ENCODE measurements around the gene UNC50.

The UNC50 gene

DNA sequence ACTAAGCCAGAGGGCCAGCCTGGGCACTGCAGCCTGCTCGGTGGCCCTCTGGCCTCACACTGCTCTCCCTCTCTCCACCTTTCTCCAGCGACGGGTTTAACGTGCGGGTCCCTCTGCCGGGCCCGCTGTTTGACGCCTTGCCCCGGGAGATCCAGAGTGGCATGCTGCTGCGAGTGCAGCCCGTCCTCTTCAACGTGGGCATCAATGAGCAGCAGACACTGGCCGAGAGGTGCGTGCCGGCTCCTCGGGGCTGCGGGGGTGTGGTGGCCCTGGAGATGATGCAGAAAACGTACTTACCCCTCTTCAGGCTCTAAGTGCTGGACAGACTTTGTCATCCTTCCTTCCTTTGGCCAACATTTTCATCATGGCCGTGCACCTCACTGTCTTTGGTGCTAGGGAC is 42.4 kb upstream of the UNC50 start:
- no peak overlapping the region for H2AFZ ChIP-seq (ENCODE audit: low read length)
- H3K36me3 ChIP-seq (ENCODE audit: insufficient read depth, low read length): no peaks in the 10 kb centered on the region; the same call in 1 of the 2 replicates
- H3K4me1 ChIP-seq (ENCODE audit: insufficient read depth, low read length, severe bottlenecking): peaks cover 20% of the 10 kb centered on the region
- H3F3A ChIP-seq (ENCODE audit: insufficient read depth, low read length): no peaks in the 10 kb centered on the region
- H3K4me2 ChIP-seq (ENCODE audit: low read length): no peak overlapping the region
- H3K27me3 ChIP-seq (ENCODE audit: insufficient read depth, low read length): no peaks in the 10 kb centered on the region
- no peak overlapping the region for H3K27ac ChIP-seq (ENCODE audit: low read depth, low read length, poor library complexity, severe bottlenecking)
- no peak overlapping the region for H3K9ac ChIP-seq (ENCODE audit: low read length)
- H3K4me3 ChIP-seq (ENCODE audit: low read depth, low read length, poor library complexity, severe bottlenecking): no peak overlapping the region
- no peaks in the 10 kb centered on the region for H3K9me2 ChIP-seq (ENCODE audit: low read depth, low read length)
- no peaks in the 10 kb centered on the region for H4K20me1 ChIP-seq (ENCODE audit: insufficient read depth, low read length)
- no peaks in the 10 kb centered on the region for H3K79me2 ChIP-seq (ENCODE audit: insufficient read depth, low read length)
- H3K9me3 ChIP-seq (ENCODE audit: low read length): no peaks in the 10 kb centered on the region
- TF ChIP-seq, protein P1, sequence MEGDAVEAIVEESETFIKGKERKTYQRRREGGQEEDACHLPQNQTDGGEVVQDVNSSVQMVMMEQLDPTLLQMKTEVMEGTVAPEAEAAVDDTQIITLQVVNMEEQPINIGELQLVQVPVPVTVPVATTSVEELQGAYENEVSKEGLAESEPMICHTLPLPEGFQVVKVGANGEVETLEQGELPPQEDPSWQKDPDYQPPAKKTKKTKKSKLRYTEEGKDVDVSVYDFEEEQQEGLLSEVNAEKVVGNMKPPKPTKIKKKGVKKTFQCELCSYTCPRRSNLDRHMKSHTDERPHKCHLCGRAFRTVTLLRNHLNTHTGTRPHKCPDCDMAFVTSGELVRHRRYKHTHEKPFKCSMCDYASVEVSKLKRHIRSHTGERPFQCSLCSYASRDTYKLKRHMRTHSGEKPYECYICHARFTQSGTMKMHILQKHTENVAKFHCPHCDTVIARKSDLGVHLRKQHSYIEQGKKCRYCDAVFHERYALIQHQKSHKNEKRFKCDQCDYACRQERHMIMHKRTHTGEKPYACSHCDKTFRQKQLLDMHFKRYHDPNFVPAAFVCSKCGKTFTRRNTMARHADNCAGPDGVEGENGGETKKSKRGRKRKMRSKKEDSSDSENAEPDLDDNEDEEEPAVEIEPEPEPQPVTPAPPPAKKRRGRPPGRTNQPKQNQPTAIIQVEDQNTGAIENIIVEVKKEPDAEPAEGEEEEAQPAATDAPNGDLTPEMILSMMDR (IDR thresholded peaks at IDR 0.05; ENCODE audit: low read length): no peak
- no peak for TF ChIP-seq EZH2 (IDR thresholded peaks at IDR 0.05; ENCODE audit: borderline replicate concordance, low read length)

DNA sequence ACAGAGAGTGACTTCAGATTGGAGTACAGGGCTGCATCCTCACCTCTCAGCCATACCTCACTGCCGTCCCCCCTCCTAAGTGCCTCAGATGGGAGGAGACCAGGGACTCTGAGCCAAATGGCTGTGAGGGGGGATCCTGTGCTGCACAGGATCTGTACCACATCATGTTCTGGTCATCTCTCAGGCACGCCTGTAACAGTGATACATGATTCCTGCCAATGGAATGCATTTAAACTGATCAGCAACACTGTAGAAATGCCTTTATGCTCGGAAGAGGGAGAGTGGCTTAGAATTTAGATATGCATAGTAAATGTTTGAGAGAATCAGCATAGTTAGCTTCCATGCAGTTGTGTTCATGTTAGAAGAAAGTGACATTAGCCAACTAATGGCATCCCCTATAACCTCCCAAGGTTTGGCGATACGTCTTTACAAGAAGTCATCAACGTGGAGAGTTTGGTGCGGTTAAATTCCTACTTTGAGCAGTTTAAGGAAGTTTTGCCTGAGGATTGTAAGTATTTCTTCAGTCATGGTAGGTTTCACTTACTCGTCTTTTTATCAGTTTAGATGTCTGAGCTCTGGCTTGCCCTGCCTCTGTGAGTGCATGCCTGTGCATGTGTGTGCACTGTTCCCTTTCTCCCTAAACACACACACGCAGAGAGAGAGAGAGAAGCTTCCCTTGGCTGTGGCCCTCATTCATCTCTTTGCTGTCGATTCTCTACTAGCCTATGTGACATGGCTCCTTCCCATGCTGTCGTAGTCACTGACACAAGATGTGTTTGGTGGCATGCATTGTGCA is 40.0 kb upstream of the UNC50 start:
- H2AFZ ChIP-seq (ENCODE audit: low read length): no peak overlapping the region
- H3K27ac ChIP-seq (ENCODE audit: low read depth, low read length, poor library complexity, severe bottlenecking): no peak overlapping the region
- no peak overlapping the region for H3K9ac ChIP-seq (ENCODE audit: low read length)
- no peak overlapping the region for H3K4me2 ChIP-seq (ENCODE audit: low read length)
- H3K4me1 ChIP-seq (ENCODE audit: insufficient read depth, low read length, severe bottlenecking): no peaks in the 10 kb centered on the region
- H3K9me3 ChIP-seq (ENCODE audit: low read length): no peaks in the 10 kb centered on the region
- no peak for TF ChIP-seq EZH2 (IDR thresholded peaks at IDR 0.05; ENCODE audit: borderline replicate concordance, low read length)
- TF ChIP-seq, protein P1 (IDR thresholded peaks at IDR 0.05; ENCODE audit: low read length): no peak
- no peaks in the 10 kb centered on the region; the same call in 1 of the 2 replicates for H3K36me3 ChIP-seq (ENCODE audit: insufficient read depth, low read length)
- H3F3A ChIP-seq (ENCODE audit: insufficient read depth, low read length): no peaks in the 10 kb centered on the region
- no peaks in the 10 kb centered on the region for H3K79me2 ChIP-seq (ENCODE audit: insufficient read depth, low read length)
- H4K20me1 ChIP-seq (ENCODE audit: insufficient read depth, low read length): no peaks in the 10 kb centered on the region
- no peak overlapping the region for H3K4me3 ChIP-seq (ENCODE audit: low read depth, low read length, poor library complexity, severe bottlenecking)
- H3K27me3 ChIP-seq (ENCODE audit: insufficient read depth, low read length): no peaks in the 10 kb centered on the region
- no peaks in the 10 kb centered on the region for H3K9me2 ChIP-seq (ENCODE audit: low read depth, low read length)

DNA sequence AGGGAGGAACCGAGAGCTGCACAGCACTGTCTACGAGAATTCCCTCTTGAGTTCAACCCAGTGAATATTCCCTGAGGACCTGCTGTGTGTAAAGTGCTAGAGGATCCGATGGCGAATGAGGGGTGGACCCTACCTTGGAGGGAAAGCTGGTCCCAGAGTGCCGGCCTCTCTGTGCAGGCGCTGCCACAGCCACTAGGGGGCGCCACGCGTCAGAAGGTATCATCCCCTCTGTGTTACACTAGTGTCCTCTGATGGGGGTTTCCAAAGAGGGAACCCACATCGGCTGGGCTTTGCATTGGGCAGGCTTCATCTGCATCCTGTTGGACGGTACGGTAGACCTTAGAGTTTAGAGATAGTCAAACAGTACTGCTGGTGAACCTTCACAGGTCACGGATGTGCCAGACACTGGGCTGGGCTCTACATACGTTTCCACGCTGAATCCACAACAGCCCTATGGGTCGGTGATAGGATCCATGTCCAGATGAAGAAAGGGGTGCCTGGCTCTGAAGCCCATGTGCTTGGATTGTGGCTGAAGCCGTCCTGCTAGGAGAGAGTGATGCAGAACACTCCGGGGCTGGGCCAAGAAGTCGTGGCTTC is 39.1 kb upstream of the UNC50 start:
- Histone ChIP-seq H3K4me2 (ENCODE audit: low read length) (no peak overlapping the region), H3K27ac (ENCODE audit: low read depth, low read length, poor library complexity, severe bottlenecking) (no peak overlapping the region), H3K9me3 (ENCODE audit: low read length) (no peaks in the 10 kb centered on the region), H4K20me1 (ENCODE audit: insufficient read depth, low read length) (no peaks in the 10 kb centered on the region), H3K4me1 (ENCODE audit: insufficient read depth, low read length, severe bottlenecking) (no peaks in the 10 kb centered on the region), H3F3A (ENCODE audit: insufficient read depth, low read length) (no peaks in the 10 kb centered on the region), H3K4me3 (ENCODE audit: low read depth, low read length, poor library complexity, severe bottlenecking) (no peak overlapping the region), H3K9me2 (ENCODE audit: low read depth, low read length) (no peaks in the 10 kb centered on the region), H3K79me2 (ENCODE audit: insufficient read depth, low read length) (no peaks in the 10 kb centered on the region), H3K36me3 (ENCODE audit: insufficient read depth, low read length) (no peaks in the 10 kb centered on the region), H3K27me3 (ENCODE audit: insufficient read depth, low read length) (no peaks in the 10 kb centered on the region), H3K9ac (ENCODE audit: low read length) (no peak overlapping the region), H2AFZ (ENCODE audit: low read length) (no peak overlapping the region)
- TF ChIP-seq, protein P1 (IDR thresholded peaks at IDR 0.05; ENCODE audit: low read length): peak; percentile 98
- no peak for TF ChIP-seq EZH2 (IDR thresholded peaks at IDR 0.05; ENCODE audit: borderline replicate concordance, low read length)
